Right lobe of liver (tissue), 4 donors: Measurements from ENCODE around the gene LPCAT1.

Experiments
- CTCF ChIP-seq, 4 donors: fragments of 200-600 bp in 3 of 4; fragments of 450-650 bp in 1 of 4; IDR thresholded peaks; one replicate each; pipeline versions ENCODE4 v1.5.1 to v1.8.0; 2016 to 2022; ENCODE audit warnings: antibody characterized with exemption in 4 of 4, mild to moderate bottlenecking in 2 of 4
- POLR2A ChIP-seq: fragments of 450-650 bp; IDR thresholded peaks from one replicate; pipeline ENCODE4 v1.6.1; 2017; ENCODE audit warnings: antibody characterized with exemption, mild to moderate bottlenecking
- donor health status: DM: no; HTN: no; CAD: no.
- donor health status: DM: no; HTN: no; CAD: no.
- donor health status: DM: no; HTN: yes; CAD: no.

- TF ChIP-seq POLR2A = no peak
- TF ChIP-seq CTCF (IDR thresholded peaks at IDR 0.05) = no peak
Measured at GRCh38 chr5:1417586-1418225, 106.1 kb downstream of the LPCAT1 start.
